Measurements from ENCODE around the gene DNAJC15.

GRCh38 chr13:43044720-43045301, 21.4 kb downstream of the DNAJC15 start:
- no peak for TF ChIP-seq POLR2A (IDR thresholded peaks at IDR 0.05)
- no peak for TF ChIP-seq CTCF (IDR thresholded peaks at IDR 0.05)
- TF ChIP-seq EP300 (IDR thresholded peaks at IDR 0.05): no peak
